ENCODE data around the gene TP53TG3. TPM values are rescaled to one million over a fixed set of nuclear protein-coding genes. Genes with fewer than 3 reads are reported as not detected.
"Not testable (repeated sequence)": the region's sequence is repeated elsewhere in the genome, so short reads cannot be mapped to it uniquely, and the experiment has no call there.

The TP53TG3 gene, protein sequence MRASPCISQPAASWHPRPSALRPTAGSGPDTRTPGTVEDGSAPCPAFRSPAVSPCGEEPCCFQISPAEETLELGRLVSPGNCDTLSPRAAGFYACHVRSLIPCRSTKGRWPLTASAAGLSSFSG
- total RNA-seq (2012; rRNA removed): not detected in 2 replicates
- polyA plus RNA-seq (2012; rRNA removed): not detected in 2 replicates
- not detected in 2 replicates for polyA plus RNA-seq (2012; cell fraction: cytosol; rRNA removed)
- polyA plus RNA-seq (2012; cell fraction: nucleus; rRNA removed; ENCODE audit: low replicate concordance): not detected in 2 replicates
- not detected for Bru-seq, nascent RNA
- BruChase-seq, experiment 1, labeled RNA remaining after a 6-hour chase: not detected
- not detected for BruChase-seq, experiment 2, labeled RNA remaining after a 2-hour chase
- long read RNA-seq: 0 reads

- H3K23ac ChIP-seq (ENCODE audit: low read depth, low read length); H3K9me1 ChIP-seq (ENCODE audit: insufficient read depth, low read length); ATAC-seq (ENCODE audit: low read depth); H3K9me3 ChIP-seq (ENCODE audit: control insufficient read depth, insufficient read depth, low read length); dilution Hi-C loops (cut with HindIII; ENCODE audit: low sequenced_read_pairs, unreplicated experiment); BruUV-seq (replicated peaks); H3K18ac ChIP-seq (ENCODE audit: low read depth, low read length); H3K4me2 ChIP-seq (ENCODE audit: low read depth, low read length); H2AK5ac ChIP-seq (ENCODE audit: low read depth, low read length); H4K20me1 ChIP-seq (ENCODE audit: insufficient read depth, low read length); H3K27ac ChIP-seq (ENCODE audit: insufficient read depth, low read length); in situ Hi-C loops (cut with MboI; ENCODE audit: low sequenced_read_pairs); POLR2A ChIA-PET (ENCODE audit: unreplicated experiment); H3K56ac ChIP-seq (ENCODE audit: extremely low read depth, insufficient read depth, low read length); H3K27me3 ChIP-seq (ENCODE audit: control insufficient read depth, insufficient read depth, low read length); H3K4me3 ChIP-seq (ENCODE audit: insufficient read depth, low read depth, low read length); H3K79me1 ChIP-seq (ENCODE audit: low read depth in 1 of 2, low read length in 2 of 2); H4K5ac ChIP-seq (ENCODE audit: low read depth, low read length); CTCF ChIA-PET; H2AK9ac ChIP-seq (replicated peaks; ENCODE audit: low read depth, low read length, poor library complexity); H2BK15ac ChIP-seq (ENCODE audit: low read depth, low read length); intact Hi-C loops (cut with micrococcal nuclease); H3K14ac ChIP-seq (replicated peaks; ENCODE audit: low read depth, low read length); H3K36me3 ChIP-seq (ENCODE audit: control insufficient read depth, insufficient read depth, low read length); H3K9ac ChIP-seq (ENCODE audit: low read depth, low read length); H2BK120ac ChIP-seq (ENCODE audit: low read depth, low read length); H4K91ac ChIP-seq (ENCODE audit: insufficient read depth, low read depth, low read length); H2BK20ac ChIP-seq (ENCODE audit: low read depth, low read length); H2BK5ac ChIP-seq (ENCODE audit: low read depth, low read length, poor library complexity, severe bottlenecking); DNase-seq; H2AFZ ChIP-seq (replicated peaks; ENCODE audit: low read length, poor library complexity); H3K4ac ChIP-seq (ENCODE audit: low read depth, low read length); H3K4me1 ChIP-seq (ENCODE audit: control insufficient read depth, insufficient read depth, low read length); H4K8ac ChIP-seq (ENCODE audit: low read depth in 2 of 2, low read length in 2 of 2): not testable (repeated sequence)
- no CpG with 5 or more reads among the region's 25 CpGs for WGBS, 2 experiments (ENCODE audit: extremely low coverage in 2 of 2, insufficient read length in 1 of 2)
Measured at GRCh38 chr16:32676065-32676464, at the start of gene TP53TG3. TP53TG3 (minus strand) TSS chr16:32676165; CDS start chr16:32676097, 68 bp downstream.

DNA sequence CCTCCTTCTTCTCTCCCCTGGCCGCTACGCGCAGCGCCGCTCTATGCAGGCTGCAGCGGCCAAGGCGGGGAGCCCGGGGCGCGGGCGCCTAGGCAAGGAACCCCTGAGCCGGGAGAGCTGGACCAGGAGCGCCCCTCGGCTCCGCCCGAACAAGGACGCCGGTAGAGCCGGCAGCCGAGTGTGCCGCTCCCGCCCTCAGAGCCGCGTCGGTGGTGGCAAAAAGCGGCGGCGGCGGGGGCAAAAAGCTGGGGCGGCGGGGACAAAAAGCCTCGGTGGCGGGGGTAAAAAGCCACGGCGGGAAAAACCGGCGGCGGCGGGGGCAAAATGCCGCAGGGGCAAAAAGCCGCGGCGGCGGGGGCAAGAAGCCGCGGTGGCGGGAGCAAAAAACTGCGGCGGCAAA lies 25.1 kb downstream of the TP53TG3 start:
- H3K27me3 ChIP-seq (ENCODE audit: control insufficient read depth, insufficient read depth, low read length); intact Hi-C loops (cut with micrococcal nuclease); H2BK20ac ChIP-seq (ENCODE audit: low read depth, low read length); H4K91ac ChIP-seq (ENCODE audit: insufficient read depth, low read depth, low read length); DNase-seq; H3K9me1 ChIP-seq (ENCODE audit: insufficient read depth, low read length); H4K20me1 ChIP-seq (ENCODE audit: insufficient read depth, low read length); ATAC-seq (ENCODE audit: low read depth); H3K14ac ChIP-seq (replicated peaks; ENCODE audit: low read depth, low read length); H2BK120ac ChIP-seq (ENCODE audit: low read depth, low read length); in situ Hi-C loops (cut with MboI; ENCODE audit: low sequenced_read_pairs); H3K56ac ChIP-seq (ENCODE audit: extremely low read depth, insufficient read depth, low read length); CTCF ChIA-PET; H3K9ac ChIP-seq (ENCODE audit: low read depth, low read length); H2AFZ ChIP-seq (replicated peaks; ENCODE audit: low read length, poor library complexity); H4K8ac ChIP-seq (ENCODE audit: low read depth in 2 of 2, low read length in 2 of 2); H4K5ac ChIP-seq (ENCODE audit: low read depth, low read length); H3K18ac ChIP-seq (ENCODE audit: low read depth, low read length); H2BK15ac ChIP-seq (ENCODE audit: low read depth, low read length); BruUV-seq (replicated peaks); H3K27ac ChIP-seq (ENCODE audit: insufficient read depth, low read length); H3K4me3 ChIP-seq (ENCODE audit: insufficient read depth, low read depth, low read length); H3K23ac ChIP-seq (ENCODE audit: low read depth, low read length); H2AK5ac ChIP-seq (ENCODE audit: low read depth, low read length); H3K9me3 ChIP-seq (ENCODE audit: control insufficient read depth, insufficient read depth, low read length); H3K4ac ChIP-seq (ENCODE audit: low read depth, low read length); H3K79me1 ChIP-seq (ENCODE audit: low read depth in 1 of 2, low read length in 2 of 2); POLR2A ChIA-PET (ENCODE audit: unreplicated experiment); H2AK9ac ChIP-seq (replicated peaks; ENCODE audit: low read depth, low read length, poor library complexity); H3K36me3 ChIP-seq (ENCODE audit: control insufficient read depth, insufficient read depth, low read length); H2BK5ac ChIP-seq (ENCODE audit: low read depth, low read length, poor library complexity, severe bottlenecking); dilution Hi-C loops (cut with HindIII; ENCODE audit: low sequenced_read_pairs, unreplicated experiment); H3K4me2 ChIP-seq (ENCODE audit: low read depth, low read length); H3K4me1 ChIP-seq (ENCODE audit: control insufficient read depth, insufficient read depth, low read length): not testable (repeated sequence)
- WGBS, 2 experiments (ENCODE audit: extremely low coverage in 2 of 2, insufficient read length in 1 of 2): no CpG with 5 or more reads among the region's 49 CpGs
